C1 segment of cervical spinal cord (tissue), 14 donors: ENCODE data around the gene PC.
A peak's percentile ranks its signal among the peaks of the same experiment; 100 is the strongest.

Experiments used
- DNase-seq, 14 donors: peaks; one replicate each; lab custom pipeline; 2025; lab: John Stamatoyannopoulos, UW

PC gene

GRCh38 chr11:66855574-66856495 lies 102.3 kb downstream of the PC start:
- DNase-seq = peak in 13 of 14 donors; percentile 41 to 94 (median 88)

GRCh38 chr11:66854729-66855211 lies 103.4 kb downstream of the PC start:
- no peak for DNase-seq

GRCh38 chr11:66854231-66854661 lies 103.9 kb downstream of the PC start:
- no peak for DNase-seq

GRCh38 chr11:66853242-66854229 lies 104.6 kb downstream of the PC start:
- DNase-seq = no peak

- DNase-seq = no peak
Observed at GRCh38 chr11:66852466-66853241, 105.5 kb downstream of the PC start.

- no peak for DNase-seq
Observed at GRCh38 chr11:66851698-66852465, 106.3 kb downstream of the PC start.

- DNase-seq = no peak
Observed at GRCh38 chr11:66851239-66851596, 107.0 kb downstream of the PC start.

GRCh38 chr11:66850588-66851238 lies 107.5 kb downstream of the PC start:
- DNase-seq = no peak

GRCh38 chr11:66850235-66850587 lies 108.0 kb downstream of the PC start:
- DNase-seq = no peak

- DNase-seq = no peak
Observed at GRCh38 chr11:66849501-66850234, 108.5 kb downstream of the PC start.

GRCh38 chr11:66848671-66849500 lies 109.3 kb downstream of the PC start:
- DNase-seq = no peak

GRCh38 chr11:66847461-66848232 lies 110.5 kb downstream of the PC start:
- no peak for DNase-seq

GRCh38 chr11:66846671-66847091 lies 111.5 kb downstream of the PC start:
- DNase-seq = no peak

GRCh38 chr11:66845876-66846212 lies 112.3 kb downstream of the PC start:
- DNase-seq = no peak

- no peak for DNase-seq
Observed at GRCh38 chr11:66845143-66845875, 112.9 kb downstream of the PC start.

GRCh38 chr11:66844496-66845142 lies 113.6 kb downstream of the PC start:
- DNase-seq = no peak
